Pulmonary artery endothelial cell (primary cell): ENCODE results near the gene SHBG. TPM values are rescaled to one million over a fixed set of nuclear protein-coding genes. Genes with fewer than 3 reads are reported as not detected.

Experiments
- DNase-seq: peaks from one replicate; pipeline ENCODE4 v3.0.0-alpha.2; 2011; ENCODE audit warnings: low read depth, low spot score
- total RNA-seq: library from RNA; depleted of rRNA; stranded (reverse); fragments of >200 nt; gene quantifications from 2 replicates; pipeline ENCODE4 v1.2.3, GENCODE V29; 2014

Gene SHBG
- total RNA-seq, 1 donor from 2014 or later: 0.13 TPM

- no peak for DNase-seq
Observed at GRCh38 chr17:7646457-7646856, 16.5 kb downstream of the SHBG start.

DNA sequence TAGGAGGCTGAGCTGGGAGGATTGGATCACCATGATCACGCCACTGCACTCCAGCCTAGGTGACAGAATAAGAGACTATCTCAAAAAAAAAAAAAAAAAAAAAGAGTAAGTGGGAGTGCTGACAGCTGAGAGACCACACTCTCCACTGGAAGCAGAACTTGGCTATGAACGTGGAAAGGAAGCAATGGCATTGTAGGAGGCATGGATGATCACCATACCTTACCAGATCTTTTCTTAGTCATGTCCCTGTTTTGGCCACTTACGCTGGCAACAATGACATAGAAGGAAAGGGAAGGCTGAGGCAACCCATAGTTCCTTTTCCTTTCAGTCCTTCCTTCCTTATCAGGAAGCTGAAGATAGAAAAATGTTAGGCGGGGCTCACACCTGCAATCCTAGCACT, 17.1 kb downstream of the SHBG start:
- no peak for DNase-seq

DNA sequence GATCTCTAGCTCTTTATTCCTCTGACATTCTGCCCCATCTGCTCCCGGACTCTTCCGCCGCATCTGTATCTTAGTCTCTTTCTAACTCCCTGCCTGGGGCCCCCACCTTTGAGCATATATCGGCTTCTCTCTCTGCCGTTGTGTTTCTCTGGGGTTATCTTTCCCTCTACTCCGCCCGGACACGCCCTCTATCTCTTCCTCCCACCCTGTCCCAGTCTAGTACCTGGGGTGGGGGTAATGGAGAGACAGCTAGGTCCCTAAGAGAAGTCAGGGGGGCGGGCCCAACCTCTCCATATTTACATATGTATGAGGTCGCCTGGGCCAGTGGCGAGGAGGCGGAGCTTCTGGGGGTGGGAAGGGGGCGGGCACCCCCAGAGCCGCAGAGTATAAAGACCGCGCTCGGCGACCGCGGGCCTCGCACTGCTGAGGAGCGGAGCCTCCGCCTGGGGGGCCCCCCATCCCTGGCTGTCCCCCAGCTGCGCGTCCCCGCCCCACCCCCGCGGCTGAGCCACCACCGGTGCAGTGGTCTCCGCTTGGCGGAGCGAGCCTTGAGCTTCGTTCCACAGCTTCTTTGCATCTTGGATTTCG, 20.7 kb downstream of the SHBG start, which contains the start of gene ATP1B2:
TSS of gene ATP1B2 (plus strand) at position 418 of the 588 bp plus-strand sequence. CDS start 593 bp downstream, outside the sequence.
- no peak for DNase-seq

GRCh38 chr17:7651097-7651664, 21.2 kb downstream of the SHBG start:
- DNase-seq: no peak

GRCh38 chr17:7651665-7652387, 21.9 kb downstream of the SHBG start:
- DNase-seq: no peak

DNA sequence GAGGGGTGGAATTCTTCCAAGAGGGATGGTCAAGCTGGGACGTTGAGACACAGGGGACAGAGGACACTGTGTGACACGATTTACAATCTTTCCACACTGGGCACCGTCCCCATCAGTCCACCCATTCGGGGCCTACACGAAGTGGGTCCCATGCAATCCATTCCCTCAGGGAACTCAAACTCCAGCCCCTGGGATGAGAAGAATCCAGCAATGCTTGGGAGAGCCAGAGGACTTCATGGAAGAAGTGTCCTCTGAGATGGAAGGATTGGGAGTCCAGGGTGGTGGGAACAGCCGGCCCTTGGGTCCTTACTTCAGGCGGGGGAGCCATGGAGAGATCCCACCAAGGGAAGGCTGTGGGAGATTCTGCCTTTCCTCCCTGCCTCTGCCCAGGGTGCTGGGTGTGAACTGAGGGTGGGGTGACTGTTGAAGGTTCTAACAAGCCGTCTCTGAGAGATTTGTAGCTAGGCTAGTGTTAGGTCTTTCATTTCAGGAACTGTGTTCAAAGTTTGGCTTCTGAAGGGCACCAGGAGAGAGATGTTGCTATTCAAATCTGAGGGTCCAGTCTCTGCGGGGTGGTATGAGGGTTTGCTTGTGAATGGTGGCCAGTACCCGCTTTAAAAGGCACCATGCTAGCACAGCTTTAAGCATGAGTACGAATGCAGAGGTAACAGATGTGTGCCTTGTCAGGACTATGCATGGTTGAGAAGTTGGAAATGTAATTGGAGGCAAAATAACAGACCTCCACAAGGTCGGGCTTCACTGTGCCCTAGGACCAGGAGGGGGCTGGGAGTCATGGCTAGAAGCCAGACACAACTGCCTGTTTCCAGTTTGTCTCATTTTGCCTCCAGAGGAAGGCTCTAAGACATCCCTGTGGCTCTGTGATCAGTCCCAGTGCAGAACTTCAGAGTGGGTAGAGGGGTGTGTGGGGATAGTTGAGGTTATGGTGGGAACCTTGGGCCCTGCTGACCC, 22.7 kb downstream of the SHBG start:
- DNase-seq: no peak

DNA sequence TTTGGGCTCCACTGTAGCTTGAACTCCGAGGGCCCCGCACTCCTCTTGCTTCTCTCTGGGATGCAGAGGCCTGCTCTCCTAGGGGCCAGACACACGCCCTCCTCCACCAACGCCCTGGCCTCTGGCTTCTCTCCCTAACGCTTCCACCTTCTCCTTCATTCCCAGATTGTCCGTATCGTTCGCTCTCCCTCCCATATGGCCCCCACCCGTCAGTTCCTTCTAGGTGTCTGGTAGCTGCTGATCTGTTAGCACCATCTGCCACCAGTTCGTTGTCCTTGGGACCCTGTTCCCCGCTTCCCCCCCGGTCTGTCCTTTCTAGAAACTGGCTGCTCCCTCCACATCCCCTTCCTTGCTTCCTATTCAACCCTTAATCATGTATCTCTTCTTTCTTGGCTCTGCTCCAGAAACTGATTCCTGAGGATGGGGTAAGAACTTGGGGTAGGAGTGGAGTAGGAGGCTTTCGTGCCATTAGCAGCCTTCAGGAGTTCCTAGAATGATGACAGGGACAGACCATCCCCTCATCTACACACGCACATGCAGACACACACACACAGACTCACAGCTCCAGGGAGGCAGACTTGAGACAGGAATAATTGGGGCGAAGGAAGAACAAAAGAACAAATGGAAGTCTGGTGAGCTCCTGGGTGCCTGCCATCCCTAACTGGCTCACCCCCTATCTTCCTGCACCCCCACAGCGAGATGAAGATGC, 25.1 kb downstream of the SHBG start:
- DNase-seq: no peak

DNA sequence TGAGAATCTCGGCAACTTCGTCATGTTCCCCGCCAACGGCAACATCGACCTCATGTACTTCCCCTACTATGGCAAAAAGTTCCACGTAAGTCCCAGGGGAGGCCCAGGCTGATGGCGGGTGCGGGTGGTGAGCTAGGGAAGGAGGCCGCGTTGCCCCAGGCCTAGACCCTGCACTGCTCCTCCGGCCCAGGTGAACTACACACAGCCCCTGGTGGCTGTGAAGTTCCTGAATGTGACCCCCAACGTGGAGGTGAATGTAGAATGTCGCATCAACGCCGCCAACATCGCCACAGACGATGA, 25.6 kb downstream of the SHBG start:
- DNase-seq: no peak

DNA sequence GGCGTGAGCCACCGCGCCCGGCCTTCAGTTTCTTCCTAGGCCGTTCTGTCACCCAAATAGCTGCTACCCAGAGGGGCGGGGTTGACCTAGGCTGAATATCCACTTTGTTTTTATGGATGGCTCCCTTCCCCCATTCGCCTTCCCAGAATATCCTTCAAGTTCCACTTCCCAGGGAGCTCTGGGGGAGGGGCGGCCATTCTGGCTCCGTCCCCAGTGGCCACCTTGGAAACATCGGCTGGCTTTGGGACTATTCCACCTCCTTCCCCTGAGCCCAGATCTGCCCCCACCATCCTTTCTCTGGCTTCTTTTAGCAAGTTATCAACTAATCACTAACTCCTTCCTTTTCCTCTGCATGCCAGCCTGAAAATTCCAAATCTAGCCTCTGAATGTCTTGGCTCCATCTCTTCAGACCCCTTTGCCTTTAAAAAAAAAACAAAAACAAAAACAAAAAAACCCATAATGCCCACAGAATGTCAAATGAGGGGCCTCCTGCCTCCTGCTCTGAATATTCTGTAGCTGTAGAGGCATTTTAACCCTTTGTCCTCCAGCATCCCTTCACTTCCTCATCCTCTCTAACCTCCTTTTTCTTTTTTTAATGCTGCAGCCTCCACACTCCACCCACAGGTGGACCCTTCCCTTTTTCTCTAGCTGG, 27.1 kb downstream of the SHBG start:
- DNase-seq: no peak

DNA sequence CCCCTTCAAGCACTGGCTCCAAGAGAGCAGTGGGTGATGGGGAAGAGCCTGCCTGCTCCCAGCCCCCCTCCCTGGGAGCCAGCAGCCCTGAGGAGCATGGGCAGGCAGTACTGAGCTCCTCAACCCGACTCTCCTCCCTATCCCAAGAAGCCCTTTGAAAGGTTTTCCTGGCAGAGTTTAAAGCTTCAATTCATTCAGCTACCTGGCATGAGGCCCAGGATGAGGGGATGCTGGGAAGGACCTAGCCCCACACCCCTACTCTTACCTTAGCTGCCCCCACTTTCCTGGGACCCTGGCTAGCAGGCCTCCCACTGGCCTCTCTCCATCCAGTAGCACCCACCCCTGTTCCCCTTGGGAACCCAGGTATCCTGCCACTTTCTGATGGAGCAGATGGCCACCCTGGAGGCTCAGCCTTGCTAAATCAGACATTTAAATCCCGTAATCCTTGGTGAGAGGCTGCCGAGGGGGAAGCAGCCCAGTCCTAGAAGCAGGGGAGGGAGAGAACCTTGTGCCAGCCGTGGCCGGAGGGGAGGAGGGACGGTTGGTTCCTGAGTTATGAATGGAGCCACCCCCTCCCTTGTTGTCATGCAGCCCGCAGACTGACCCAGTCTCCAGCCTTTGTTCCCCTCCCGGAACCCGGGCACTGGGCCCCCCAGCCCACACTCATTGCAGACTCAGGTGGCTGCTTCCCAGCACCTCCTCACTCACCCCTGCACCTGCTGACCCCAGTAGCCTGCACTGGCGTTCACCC, 37.9 kb downstream of the SHBG start:
- no peak for DNase-seq

- DNase-seq: no peak
Observed at GRCh38 chr17:7668482-7668881, 38.5 kb downstream of the SHBG start.

DNA sequence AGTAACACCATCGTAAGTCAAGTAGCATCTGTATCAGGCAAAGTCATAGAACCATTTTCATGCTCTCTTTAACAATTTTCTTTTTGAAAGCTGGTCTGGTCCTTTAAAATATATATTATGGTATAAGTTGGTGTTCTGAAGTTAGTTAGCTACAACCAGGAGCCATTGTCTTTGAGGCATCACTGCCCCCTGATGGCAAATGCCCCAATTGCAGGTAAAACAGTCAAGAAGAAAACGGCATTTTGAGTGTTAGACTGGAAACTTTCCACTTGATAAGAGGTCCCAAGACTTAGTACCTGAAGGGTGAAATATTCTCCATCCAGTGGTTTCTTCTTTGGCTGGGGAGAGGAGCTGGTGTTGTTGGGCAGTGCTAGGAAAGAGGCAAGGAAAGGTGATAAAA, 43.3 kb downstream of the SHBG start:
- DNase-seq: no peak

- no peak for DNase-seq
Observed at GRCh38 chr17:7674934-7675333, 45.0 kb downstream of the SHBG start.

GRCh38 chr17:7676533-7676932, 46.6 kb downstream of the SHBG start:
- no peak for DNase-seq

GRCh38 chr17:7677388-7678067, 47.6 kb downstream of the SHBG start:
- no peak for DNase-seq
